Cerebellar nuclear complex (tissue), 1 donor: Measurements from ENCODE around the gene TMEM127.
A peak's percentile ranks its signal among the peaks of the same experiment; 100 is the strongest.
"Not testable (repeated sequence)": the region's sequence is repeated elsewhere in the genome, so short reads cannot be mapped to it uniquely, and the experiment has no call there.

ENCODE experiments used
- DNase-seq, 2 experiments: peaks; one replicate each; lab custom pipeline; 2025; lab: John Stamatoyannopoulos, UW

Gene TMEM127

GRCh38 chr2:96241227-96241626, 24.6 kb downstream of the TMEM127 start:
- no peak for DNase-seq

GRCh38 chr2:96240341-96241038, 25.3 kb downstream of the TMEM127 start:
- DNase-seq: peak; percentile 79 to 88

GRCh38 chr2:96239745-96240264, 26.0 kb downstream of the TMEM127 start:
- DNase-seq: no peak

GRCh38 chr2:96239091-96239490, 26.7 kb downstream of the TMEM127 start:
- no peak for DNase-seq

- DNase-seq: no peak
Measured at GRCh38 chr2:96238266-96238665, 27.5 kb downstream of the TMEM127 start.

GRCh38 chr2:96236882-96237281, 28.9 kb downstream of the TMEM127 start:
- no peak for DNase-seq

GRCh38 chr2:96233880-96234316, 31.9 kb downstream of the TMEM127 start:
- no peak for DNase-seq

- DNase-seq: no peak
Measured at GRCh38 chr2:96233436-96233835, 32.4 kb downstream of the TMEM127 start.

- no peak for DNase-seq
Measured at GRCh38 chr2:96231316-96231715, 34.5 kb downstream of the TMEM127 start.

GRCh38 chr2:96225016-96225533, 40.7 kb downstream of the TMEM127 start:
- no peak for DNase-seq

- not testable (repeated sequence) for DNase-seq
Measured at GRCh38 chr2:96221106-96221505, 44.7 kb downstream of the TMEM127 start.

GRCh38 chr2:96219959-96220358, 45.8 kb downstream of the TMEM127 start:
- not testable (repeated sequence) for DNase-seq

GRCh38 chr2:96218508-96219131, 47.2 kb downstream of the TMEM127 start:
- DNase-seq: no peak

GRCh38 chr2:96214554-96214953, 51.2 kb downstream of the TMEM127 start:
- no peak for DNase-seq

GRCh38 chr2:96213379-96213778, 52.4 kb downstream of the TMEM127 start:
- no peak for DNase-seq

GRCh38 chr2:96212339-96212738, 53.5 kb downstream of the TMEM127 start:
- no peak for DNase-seq

- no peak for DNase-seq
Measured at GRCh38 chr2:96209729-96210085, 56.1 kb downstream of the TMEM127 start.

- DNase-seq: no peak
Measured at GRCh38 chr2:96209011-96209728, 56.6 kb downstream of the TMEM127 start.

- DNase-seq: peak; percentile 32 to 73
Measured at GRCh38 chr2:96208143-96209010, 57.4 kb downstream of the TMEM127 start, which contains the start of gene STARD7. Gene STARD7, minus strand, starts transcription at chr2:96208827. Its CDS starts 393 bp downstream, at chr2:96208434.

GRCh38 chr2:96207774-96208142, 58.0 kb downstream of the TMEM127 start:
- no peak for DNase-seq

GRCh38 chr2:96207073-96207773, 58.6 kb downstream of the TMEM127 start:
- DNase-seq: no peak
